SW480 (cell line): ENCODE data around the gene ZNF664.

Experiments
- DNase-seq: peaks from one replicate; pipeline ENCODE4 v3.0.0-alpha.2; 2016; ENCODE audit warnings: low spot score

Gene ZNF664

DNA sequence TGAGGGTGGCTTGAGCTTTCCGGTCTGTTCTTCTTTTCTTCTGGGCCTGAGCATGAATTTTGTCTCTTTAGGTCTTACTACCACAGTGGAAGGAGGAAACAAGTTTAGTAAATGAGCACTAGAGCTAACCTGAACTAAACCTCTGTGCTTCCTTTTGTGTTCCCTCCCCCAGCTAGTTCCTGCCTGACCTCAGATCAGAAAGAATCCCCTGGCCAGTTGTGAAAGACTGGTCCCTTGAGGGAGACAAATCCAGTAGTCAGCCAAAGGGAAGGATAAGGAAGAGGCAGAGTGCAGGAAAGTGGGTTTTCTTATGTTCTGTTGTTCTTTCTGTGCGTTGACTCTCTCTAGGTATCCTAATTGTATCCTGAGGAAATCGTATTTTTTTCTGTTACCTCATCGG is 17.5 kb downstream of the ZNF664 start:
- no peak for DNase-seq

DNA sequence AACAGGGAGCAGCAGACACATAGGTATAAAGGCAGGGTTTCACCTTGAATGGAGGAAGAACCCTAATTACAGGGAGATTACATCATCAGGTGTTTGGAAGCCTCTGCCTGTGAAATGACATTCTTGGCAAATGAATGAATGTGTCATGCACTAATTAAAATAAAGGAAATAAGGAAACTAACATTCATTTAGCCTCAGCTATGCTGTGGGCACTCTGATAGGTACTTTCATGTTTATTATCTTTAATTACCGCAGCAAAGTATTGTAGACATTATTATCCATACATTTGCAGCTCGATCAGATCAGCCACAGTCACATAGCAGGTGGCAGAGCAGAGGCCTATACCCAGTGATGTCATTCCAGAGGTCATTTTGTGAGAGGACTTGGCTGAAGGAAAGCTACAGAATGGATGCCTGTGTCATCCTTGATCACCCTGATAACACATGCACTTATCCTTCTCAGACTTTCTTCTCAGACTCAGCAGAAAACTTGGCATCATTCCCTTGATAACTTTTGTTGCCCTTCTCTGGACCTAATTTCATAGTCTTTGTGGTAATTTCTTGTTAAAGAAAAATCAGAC is 18.4 kb downstream of the ZNF664 start:
- DNase-seq, result peak; percentile 79

DNA sequence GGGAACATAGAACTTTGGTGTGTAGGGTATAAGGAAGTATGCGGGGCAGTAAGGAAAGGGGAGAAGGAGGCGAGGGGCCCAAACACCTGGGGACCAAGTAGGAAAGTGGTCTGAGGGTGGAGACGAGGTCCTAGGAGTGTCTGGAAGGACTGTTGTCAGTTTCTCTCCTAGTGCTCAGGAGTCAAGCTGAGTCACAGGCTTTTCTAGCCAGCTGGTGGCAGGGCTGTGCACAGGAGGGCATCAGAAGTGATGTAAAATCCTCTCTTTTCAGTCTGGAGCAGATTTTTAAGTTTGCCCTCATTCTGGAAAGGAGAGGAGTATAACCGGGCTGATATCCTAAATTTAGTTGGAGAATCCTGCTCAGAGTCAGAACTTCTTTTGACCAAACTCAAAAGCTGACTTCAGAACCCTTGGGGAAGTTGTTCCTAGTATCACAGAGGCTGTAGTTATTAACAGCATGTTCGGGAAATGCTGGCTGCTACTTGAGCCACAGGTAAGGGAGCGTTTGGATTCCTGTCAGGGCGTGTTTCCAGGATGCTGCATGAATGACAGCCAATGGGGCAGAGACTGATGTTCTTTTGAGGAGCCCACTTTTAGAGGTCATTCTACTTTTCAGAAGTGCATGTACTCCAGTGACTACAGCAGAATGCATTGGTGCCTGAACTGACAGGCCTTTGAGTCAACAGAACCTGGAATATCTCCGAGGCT is 19.3 kb downstream of the ZNF664 start:
- DNase-seq, result no peak

DNA sequence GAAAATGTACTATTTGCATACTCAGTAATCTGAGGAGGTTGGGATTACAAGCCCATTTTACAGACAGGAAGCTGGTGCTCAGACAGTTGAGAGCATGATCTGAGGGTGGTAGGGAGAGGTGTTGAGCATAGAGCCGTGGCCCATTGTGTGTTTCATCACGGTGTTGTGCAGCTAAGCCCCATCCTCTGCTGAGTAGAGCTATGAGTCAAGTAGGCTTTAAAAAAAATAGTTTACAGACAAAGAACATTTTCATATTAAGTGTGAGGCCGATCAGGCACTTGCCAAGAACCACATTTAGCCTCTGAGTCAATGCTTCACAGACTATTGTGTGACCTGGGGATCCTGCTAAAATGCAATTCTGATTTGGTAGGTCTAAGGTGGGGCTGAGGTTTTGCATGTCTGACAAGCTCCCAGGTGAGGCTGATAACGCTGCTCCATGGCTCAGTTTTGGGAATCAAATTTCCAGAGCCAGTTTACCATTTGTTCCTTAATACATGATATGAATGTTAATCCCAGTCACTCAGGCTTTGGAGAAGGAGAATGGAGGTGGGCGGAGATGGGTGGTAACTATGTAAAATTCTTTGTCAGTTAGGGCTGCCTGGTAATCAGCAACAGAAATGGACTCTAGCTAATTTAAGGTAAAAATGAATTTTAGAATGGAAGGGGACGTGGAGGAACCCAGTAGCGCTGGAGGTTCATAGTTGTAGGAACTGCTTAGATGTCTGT is 22.2 kb downstream of the ZNF664 start:
- no peak for DNase-seq

DNA sequence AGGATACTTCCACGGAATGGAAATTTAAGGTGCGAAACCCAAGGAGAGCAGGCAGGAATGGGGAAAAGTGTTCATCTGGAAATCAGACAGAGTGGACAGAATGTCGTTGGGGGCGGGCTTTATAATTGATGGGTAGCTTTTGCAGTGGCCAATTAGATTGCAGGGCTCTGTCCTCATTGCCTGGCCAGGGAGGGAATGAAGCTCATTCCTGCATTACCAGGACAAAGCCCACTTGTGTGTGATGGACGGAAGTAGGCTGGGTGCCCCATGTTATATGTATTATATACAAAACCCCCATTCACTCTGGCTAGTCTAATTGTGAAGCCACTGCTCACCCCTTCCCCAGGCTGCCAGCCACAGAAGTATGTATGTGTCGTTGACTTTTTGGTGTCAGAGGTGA is 23.6 kb downstream of the ZNF664 start:
- no peak for DNase-seq

DNA sequence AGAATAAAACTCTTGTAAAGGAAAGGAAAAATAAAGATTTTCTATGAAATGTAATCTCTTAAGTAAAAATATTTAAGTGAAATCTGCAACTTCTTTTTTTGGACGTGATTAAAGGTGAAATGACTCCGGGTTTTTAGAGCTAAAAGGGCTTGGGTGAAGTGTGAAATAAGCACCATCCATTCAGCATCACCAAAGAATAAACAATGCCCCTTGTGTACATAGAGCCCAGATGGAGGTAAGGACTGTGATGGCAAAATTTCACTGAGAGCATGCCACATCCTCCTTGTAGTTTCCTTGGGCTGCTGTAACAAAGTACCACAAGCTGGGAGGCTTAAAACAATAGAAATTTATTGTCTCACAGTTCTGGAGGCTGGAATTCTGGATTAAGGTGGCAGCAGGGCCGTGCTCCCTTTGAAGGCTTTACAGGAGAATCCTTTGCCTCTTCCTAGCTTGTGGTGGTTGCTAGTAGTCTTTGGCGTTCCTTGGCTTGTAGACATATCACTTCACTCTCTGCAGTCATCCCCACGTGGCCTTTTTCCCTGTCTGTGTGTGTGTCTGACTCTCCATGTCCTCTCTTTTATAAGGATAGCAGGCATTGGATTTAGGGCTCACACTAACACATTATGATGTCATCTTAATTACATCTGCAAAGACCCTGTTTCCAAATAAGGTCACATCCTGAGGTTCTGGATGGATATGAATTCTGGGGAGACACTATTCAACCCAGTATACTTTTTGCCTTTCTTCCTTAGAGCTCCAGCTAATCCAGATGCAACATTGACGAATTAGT is 24.2 kb downstream of the ZNF664 start:
- DNase-seq, result no peak

DNA sequence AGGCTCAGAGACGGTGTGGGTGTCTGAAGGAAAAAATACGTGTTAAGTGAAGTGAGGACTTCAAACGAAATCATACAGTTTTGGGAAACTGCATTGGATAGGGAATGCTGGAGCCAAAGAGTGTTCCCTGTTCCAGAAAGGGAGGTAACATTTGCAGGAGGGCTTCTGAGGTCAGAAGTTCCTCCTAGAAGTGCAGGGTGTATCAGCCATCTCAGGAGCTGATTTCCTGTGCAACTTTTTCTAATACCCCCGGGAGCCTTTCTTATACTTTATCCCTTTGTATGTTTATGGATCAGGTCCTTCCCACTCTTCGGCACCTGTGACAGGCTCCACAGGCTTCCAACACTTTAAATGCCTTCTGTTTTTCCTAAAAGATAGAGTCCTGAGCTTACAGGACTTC is 24.9 kb downstream of the ZNF664 start:
- no peak for DNase-seq

DNA sequence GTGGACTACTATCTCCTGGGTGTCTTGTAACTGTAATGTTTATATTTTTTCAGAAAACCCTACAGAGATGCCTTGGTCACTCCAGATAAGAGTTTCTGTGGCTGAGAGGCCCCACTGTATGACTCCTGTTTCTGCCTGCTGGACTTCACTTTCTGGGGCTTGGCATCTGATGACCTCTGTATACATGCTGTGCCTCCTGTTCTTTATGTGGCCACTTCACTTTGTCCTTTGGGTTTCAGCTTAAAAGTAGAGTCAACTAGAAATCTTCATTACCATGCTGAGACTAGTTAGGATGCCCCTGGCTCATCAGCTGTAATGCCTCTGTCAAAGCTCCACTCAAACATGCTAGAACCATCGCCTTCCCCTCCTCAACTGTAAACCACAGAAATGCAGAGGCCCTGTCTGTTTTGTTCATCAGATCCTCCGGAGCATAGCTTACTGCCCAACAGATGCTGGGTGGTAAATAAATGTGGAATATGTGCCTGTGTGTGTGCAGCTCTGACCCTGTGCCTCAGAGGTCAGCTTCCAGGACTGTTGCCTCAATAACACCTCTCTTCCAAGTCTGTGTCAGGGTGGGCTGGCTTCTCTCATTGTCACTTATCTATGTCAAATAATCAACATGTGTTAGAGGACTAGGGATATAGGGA is 25.5 kb downstream of the ZNF664 start:
- no peak for DNase-seq

DNA sequence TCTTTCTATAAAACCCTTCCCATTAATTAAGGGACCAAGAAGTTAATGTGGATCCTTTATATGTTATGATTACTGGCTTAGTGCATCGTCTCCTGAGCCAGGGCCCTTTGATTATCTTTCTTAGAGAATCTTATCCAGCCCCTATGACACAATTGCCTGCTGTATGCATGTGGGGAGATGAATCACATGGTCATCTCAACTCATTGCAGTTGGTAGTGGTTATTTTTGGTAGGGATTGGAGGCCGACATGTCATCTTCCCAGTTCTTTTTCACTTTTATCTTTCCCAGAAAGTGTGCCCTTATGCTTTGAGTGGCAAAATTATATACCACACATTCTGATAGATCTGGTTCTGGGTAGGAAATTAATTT is 26.0 kb downstream of the ZNF664 start:
- DNase-seq, result no peak

DNA sequence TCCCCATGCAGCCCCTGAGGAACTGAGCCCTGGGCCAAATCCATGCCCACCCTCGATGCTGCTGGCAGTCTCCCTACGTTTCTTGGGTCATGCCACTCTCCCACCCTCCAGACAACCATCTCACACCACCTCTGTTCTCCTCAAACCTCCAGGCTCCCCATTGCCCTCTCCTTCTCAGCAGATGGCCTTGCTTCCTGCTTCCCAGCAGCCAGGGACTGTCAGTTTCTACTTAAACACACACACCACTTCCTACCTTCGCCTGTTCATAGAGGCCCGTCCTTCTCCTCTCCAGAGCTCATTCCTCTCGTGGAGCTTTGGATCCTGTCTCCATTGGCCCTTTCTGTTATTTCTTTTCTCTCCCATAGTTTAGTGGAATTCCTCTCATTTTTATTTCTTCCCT is 27.1 kb downstream of the ZNF664 start:
- no peak for DNase-seq

DNA sequence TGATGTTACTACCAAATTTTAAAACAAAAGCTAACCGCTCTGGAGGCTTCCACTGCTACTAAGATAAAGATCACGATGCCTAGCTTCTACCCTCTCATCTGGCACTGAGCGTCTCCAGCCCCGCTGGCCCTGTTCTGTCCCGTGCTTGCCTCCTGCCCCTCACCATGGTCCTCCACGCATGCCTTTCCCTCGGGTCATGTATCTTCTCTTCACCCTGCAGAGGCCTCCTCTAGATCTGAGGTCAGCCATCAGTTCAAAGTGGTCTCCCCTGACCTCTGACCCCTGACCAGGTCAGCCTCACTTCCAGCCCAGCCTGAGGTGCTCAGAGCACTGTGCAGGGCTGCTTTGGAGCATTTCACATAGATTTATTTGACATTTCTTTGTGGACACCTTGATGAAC is 28.3 kb downstream of the ZNF664 start:
- no peak for DNase-seq

DNA sequence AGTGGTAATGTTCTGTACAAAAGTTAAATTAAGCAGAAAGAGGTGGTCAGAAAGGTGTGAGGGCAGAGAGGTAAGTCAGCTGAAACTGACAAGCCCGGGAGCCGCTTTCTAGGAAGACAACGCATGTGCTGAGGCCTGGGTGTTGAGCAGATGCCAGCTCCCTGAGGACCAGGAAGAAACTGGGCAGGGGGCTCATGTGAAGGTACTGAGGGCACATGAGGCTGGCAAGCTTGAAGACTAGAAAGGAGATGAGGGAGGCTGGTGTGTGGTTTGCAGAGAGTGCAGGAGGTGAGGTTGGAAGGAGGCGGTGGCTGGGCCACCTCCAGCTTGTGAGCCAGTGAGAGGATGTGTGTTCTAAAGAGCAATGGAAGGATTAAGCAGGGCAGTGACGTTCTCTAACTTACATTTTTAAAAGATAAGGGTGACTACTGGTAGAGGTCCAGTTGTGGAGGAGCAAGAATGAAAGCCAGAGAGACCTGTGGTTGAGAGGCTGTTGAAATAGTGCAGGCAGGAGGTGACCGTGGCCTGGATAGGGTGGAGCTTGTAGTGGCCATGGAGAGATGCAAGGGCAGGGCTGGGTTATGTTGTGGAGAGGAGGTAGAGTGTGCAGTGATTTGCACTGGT is 29.1 kb downstream of the ZNF664 start:
- DNase-seq, result no peak

DNA sequence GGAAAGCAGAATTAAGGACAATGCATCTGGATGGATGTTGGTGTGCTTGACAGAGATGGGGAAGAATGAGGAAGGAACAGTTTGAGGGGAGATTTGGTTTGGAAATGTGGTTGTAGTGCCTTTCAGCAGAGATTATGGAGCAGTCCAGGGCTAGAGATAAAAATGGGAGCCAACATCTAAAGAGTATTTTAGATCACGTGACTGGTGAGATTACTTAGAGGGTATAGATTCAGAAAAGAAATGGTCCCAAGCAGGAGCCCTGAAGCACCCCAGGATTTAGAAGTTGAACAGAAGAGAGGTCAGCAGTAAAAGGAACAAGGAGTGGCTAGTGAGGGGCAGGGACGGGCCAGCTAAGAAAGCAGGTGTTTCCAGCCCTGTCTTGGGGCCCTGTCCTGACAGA is 29.6 kb downstream of the ZNF664 start:
- DNase-seq, result no peak

DNA sequence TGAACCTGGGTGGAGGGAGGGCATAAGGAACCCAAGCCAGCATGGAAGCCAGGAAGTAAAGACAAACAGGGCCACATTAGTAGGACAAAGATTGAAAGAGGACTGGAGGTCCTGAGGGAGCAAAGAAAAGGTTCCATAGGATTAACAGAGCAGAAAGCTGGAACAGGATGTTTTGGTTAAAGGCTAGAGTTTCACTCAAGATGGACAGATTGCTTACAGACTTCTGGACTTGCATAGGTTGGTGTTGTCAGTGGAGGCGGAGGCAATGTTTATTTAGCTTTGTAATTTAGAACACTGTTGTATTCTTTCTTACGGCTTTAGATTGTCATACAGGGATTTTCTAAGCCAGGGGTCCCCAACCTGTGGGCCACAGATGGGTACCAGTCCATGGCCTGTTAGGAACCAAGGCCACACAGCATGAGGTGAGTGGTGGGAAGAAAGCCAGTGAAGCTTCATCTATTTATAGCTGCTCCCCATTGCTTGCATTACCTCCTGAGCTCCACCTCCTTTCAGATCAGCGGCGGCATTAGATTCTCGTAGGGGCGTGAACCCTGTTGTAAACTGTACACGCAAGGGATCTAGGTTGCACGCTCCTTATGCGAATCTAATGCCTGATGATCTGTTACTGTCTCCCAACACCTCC is 31.3 kb downstream of the ZNF664 start:
- no peak for DNase-seq

DNA sequence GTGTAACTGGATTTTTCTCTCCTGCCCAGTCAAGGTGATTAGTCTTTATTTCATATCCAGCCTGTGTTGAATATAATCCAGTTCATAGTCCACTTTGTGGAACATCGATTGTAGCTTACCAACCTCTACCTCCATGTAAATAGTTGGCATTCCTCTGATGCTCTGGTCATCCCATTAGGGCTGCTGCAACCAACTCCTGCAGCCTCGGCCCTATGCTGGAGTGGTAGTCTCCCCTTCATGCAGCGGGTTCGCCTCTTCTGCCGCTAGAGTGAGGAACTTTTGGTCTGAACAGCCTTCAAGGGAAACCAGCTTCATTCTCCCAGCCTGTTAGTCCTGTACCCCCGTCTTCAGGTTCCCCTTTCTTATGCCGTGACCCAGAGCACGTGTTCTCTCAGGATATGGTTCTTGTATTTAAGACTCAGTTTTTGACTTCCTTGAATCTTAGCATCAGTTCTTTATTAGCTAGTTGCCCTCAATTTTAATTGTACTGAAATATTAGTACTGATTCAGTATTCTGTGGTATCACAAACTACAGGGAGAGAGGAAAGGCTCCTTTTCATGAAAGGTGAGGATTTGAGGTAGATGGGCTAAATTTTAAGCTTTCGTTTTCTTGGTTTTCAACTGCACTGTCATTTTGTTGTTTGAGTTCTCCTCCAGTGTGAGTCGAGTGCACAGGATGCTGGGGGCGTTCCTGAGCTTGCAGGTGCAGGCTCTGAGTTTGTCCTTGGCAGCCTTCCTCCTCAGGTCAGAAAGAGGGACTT is 33.2 kb downstream of the ZNF664 start:
- no peak for DNase-seq

DNA sequence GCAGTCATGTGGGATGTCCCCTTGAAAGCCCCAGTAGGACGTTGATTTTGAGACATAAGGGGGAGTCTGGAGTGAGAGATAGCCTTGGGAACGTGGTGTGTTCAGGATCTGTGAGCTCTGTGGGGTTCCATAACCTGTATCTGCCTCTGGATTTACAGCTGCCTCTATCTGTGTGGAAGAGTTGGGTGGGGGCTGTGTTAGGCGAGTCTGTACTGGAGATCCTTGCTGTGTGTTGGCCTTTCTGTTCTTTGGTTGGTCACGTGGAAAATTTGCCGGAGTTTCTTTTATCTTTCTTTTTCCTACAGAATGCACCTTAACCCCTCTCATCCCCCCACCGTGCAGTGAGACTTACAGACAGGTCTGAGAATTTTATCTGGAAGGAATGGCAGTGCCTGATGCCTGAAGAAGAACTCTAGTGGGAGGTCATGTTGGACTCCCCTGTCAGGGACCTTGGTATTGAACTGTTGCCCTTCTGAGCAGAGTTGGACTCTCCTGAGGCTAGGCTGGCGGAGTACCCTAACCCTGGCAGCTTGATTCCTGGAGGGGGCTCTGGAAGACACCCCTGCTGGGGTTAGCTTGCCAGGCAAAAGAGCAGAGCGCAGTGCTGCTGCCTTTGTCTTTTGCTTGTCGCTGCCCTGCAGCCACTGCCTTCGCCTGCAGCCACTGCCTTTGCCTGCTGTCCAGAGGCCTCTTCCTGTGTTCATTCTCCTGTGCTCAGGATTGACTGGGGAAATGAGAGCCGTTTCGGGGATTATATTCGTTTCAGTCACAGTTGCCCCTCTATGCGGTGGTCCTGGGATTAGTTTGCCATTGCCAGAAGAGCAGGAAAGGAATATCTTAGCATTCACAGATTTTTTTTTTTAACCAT is 34.1 kb downstream of the ZNF664 start:
- DNase-seq, result no peak

DNA sequence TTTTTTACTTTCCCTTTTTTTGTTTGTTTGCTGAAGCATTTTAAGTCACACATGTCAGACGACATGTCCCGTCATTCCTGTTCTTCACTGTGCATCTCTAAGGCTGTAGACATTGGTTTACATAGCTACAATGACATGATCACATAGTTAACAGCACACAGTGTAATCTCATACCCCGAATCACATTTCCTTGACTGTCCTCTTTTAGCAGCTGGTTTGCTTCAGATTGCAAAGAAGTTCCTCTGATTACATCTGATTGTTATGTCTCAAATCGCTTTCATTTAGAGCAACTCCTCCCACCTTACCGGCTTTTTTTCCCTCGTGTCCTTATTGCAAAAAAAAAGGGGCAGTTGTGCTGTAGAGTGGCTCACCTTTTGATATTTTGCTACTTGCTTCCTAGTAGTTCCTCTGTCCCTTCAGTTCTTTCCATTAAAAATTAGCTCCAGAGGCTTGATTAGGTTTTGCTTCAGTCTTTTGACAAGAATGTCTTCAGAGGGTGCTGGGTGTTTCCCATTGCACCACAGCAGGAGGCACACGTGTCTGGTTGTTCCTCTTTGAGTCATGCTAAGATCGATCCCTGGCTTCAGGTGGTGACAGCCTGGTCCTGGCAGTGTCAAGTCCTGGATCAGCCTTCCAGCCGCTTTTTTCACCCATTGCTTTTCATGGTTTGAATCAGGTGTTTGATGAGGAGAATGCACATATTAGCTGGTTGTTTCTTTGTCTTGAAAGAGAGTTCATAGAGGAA is 35.0 kb downstream of the ZNF664 start:
- no peak for DNase-seq

DNA sequence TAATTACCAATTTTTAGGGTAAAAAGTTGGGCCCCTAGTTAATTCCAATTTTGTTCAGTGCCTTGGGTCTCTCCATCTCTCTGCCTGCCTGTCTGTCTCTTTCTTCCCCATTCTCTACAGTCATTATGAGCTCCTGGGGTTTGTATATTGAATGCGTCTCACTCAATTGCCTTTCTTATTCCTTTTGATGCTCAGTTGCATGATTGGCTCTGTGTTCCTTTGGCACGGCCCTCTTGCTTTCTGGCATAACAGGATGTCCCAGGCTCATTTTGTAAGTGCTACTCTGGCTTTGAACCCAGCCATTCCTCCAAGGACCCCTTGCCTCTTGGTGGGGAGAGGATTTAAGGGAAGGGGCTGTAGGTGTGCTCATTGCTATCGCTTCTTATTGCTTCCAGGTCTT is 35.6 kb downstream of the ZNF664 start:
- no peak for DNase-seq

DNA sequence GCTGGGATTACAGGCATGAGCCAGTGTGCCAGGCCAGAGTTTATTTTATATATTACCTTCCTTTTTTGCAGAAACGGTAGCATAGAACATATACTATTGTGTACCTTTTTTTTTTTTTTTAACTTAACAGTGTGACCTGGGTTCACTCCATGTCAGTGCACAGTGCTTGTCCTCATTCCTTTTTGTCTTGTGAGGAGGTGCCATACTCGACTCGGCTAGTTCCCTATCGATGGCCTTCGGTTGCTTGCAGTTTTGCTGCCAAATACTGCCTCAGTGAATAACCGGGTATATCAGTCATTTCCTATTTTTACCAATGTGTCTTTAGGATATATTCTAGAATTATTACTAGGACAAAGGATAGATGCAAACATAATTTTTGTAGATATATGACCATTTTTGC is 36.8 kb downstream of the ZNF664 start:
- DNase-seq, result no peak
